HG02642 (cell line): ENCODE data around the gene FUT8.
A peak's percentile ranks its signal among the peaks of the same experiment; 100 is the strongest.

Source experiments
- ATAC-seq: cut with Tn5 transposase; IDR thresholded peaks from one replicate; pipeline ENCODE4 v1.9.1; 2021; ENCODE audit warnings: mild to moderate bottlenecking; ENCODE audit not compliant: unreplicated experiment, poor library complexity

Gene FUT8

GRCh38 chr14:65485516-65485915, 73.0 kb downstream of the FUT8 start:
- ATAC-seq: no peak

GRCh38 chr14:65486863-65487262, 74.3 kb downstream of the FUT8 start:
- ATAC-seq: no peak

GRCh38 chr14:65487783-65488494, 75.4 kb downstream of the FUT8 start:
- no peak for ATAC-seq

GRCh38 chr14:65491274-65491673, 78.7 kb downstream of the FUT8 start:
- ATAC-seq: no peak

GRCh38 chr14:65492266-65492665, 79.7 kb downstream of the FUT8 start:
- ATAC-seq: no peak

- no peak for ATAC-seq
Measured at GRCh38 chr14:65495196-65495595, 82.7 kb downstream of the FUT8 start.

- no peak for ATAC-seq
Measured at GRCh38 chr14:65496178-65496993, 83.9 kb downstream of the FUT8 start.

GRCh38 chr14:65499138-65499537, 86.6 kb downstream of the FUT8 start:
- ATAC-seq: no peak

- ATAC-seq: no peak
Measured at GRCh38 chr14:65500075-65500474, 87.5 kb downstream of the FUT8 start.

- no peak for ATAC-seq
Measured at GRCh38 chr14:65501328-65501727, 88.8 kb downstream of the FUT8 start.

- peak; percentile 60 for ATAC-seq
Measured at GRCh38 chr14:65502676-65503124, 90.2 kb downstream of the FUT8 start.

GRCh38 chr14:65503771-65504170, 91.2 kb downstream of the FUT8 start:
- no peak for ATAC-seq

- ATAC-seq: no peak
Measured at GRCh38 chr14:65506801-65507200, 94.3 kb downstream of the FUT8 start.

- no peak for ATAC-seq
Measured at GRCh38 chr14:65509842-65510241, 97.3 kb downstream of the FUT8 start.

- no peak for ATAC-seq
Measured at GRCh38 chr14:65513671-65514070, 101.1 kb downstream of the FUT8 start.

GRCh38 chr14:65517635-65518542, 105.4 kb downstream of the FUT8 start:
- no peak for ATAC-seq

GRCh38 chr14:65528069-65528468, 115.5 kb downstream of the FUT8 start:
- ATAC-seq: no peak

GRCh38 chr14:65531148-65531547, 118.6 kb downstream of the FUT8 start:
- ATAC-seq: no peak

- no peak for ATAC-seq
Measured at GRCh38 chr14:65533736-65534404, 121.3 kb downstream of the FUT8 start.

- ATAC-seq: no peak
Measured at GRCh38 chr14:65536781-65537423, 124.4 kb downstream of the FUT8 start.
